ENCODE results near the gene TBCC.

DNA sequence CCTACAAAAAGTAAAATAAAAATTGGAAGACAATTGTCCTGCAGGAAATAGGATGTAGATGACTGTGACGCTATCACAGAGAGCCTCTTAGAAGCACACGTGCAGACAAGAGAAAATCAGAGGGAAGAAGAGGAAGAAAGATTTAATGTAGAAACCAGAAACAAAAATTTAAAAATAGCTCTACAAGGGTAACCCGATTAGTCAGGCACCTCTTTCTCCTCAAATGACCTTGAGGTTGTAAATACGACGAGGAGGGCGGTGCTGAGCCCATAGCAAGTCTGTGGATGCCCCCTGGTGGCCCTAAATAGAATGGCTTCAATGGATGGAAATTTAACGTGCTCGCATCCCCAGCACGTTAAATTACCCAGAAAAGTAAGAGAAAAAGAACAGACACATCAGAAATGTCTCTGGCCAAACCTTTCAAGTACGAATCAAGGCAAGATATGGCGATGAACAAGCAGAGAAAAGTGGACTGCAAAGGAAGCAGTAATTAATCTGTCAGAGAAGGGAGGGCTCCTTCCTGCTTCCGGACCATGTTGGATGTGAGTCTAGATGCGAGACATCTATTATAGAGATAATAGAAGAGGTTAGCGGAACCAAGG lies 19.3 kb downstream of the TBCC start:
- TF ChIP-seq CTCF (IDR thresholded peaks at IDR 0.05; ENCODE audit: low read length): peak; percentile 96
- no peak for TF ChIP-seq EZH2 (IDR thresholded peaks at IDR 0.05; ENCODE audit: borderline replicate concordance, low read length)

Measured in OCI-LY1 (cell line).